GM12878 (cell line): ENCODE measurements around the gene ZNF678. TPM values are rescaled to one million over a fixed set of nuclear protein-coding genes. Genes with fewer than 3 reads are reported as not detected.

Source experiments
- ATAC-seq: fragments of 200-7000 bp; cut with Tn5 transposase; 3 replicates; pipeline ENCODE4 v1.9.1; 2020; ENCODE audit warnings: mild to moderate bottlenecking, moderate library complexity
- BruUV-seq: library from RNA; stranded (reverse); fragments of 400-500 nt; replicated peaks from 2 replicates; lab custom pipeline; 2021; lab: Mats Ljungman, UMichigan
- CTCF ChIA-PET: fragments of 300-600 bp; sonication (Branson Sonifier 250); formaldehyde crosslinking; extraction: SDS; loops from one replicate; lab custom pipeline; 2021; ENCODE audit warnings: inconsistent platforms; lab: Yijun Ruan, JAX
- POLR2A ChIA-PET: fragments of 350-600 bp; formaldehyde crosslinking; extraction: SDS; loops from one replicate; lab custom pipeline; 2021; ENCODE audit warnings: inconsistent platforms; lab: Charles Lee
- RAD21 ChIA-PET: fragments of 300-600 bp; sonication (Branson Sonifier 250); formaldehyde crosslinking; loops from one replicate; lab custom pipeline; 2023; ENCODE audit warnings: antibody characterized with exemption; ENCODE audit not compliant: unreplicated experiment; lab: Charles Lee
- SMC1A ChIA-PET: fragments of 300-600 bp; sonication (Branson Sonifier 250); formaldehyde crosslinking; loops from one replicate; lab custom pipeline; 2023; ENCODE audit not compliant: unreplicated experiment, uncharacterized antibody; lab: Charles Lee
- DNase-seq: peaks from one replicate; pipeline ENCODE4 v3.0.0-alpha.2; 2011; ENCODE audit warnings: low read depth, low spot score
- FAIRE-seq: peaks from 3 replicates; lab custom pipeline; 2011; peaks lifted over from hg19 to GRCh38; lab: Jason Lieb, UNC
- H2AFZ ChIP-seq: 2 replicates; pipeline ENCODE4 v1.6.0; 2011; ENCODE audit warnings: low read depth, low read length, control low read depth; ENCODE audit not compliant: control insufficient read depth
- H3K27ac ChIP-seq: 2 replicates; pipeline ENCODE4 v1.5.1; 2011; ENCODE audit warnings: control low read depth; ENCODE audit not compliant: control insufficient read depth, insufficient read depth
- H3K27me3 ChIP-seq, 2 experiments: replicated peaks in 1 of 2; 2 replicates each; pipeline versions ENCODE4 v1.6.0 to v1.6.1; 2011; ENCODE audit warnings: low read length in 1 of 2; ENCODE audit not compliant: control insufficient read depth in 2 of 2, insufficient read depth in 2 of 2
- H3K36me3 ChIP-seq, 2 experiments: 2 replicates each; pipeline ENCODE4 v1.5.1; 2011; ENCODE audit warnings: low read length in 1 of 2; ENCODE audit not compliant: control insufficient read depth in 2 of 2, insufficient read depth in 2 of 2
- H3K4me1 ChIP-seq: 2 replicates; pipeline ENCODE4 v1.6.1; 2011; ENCODE audit warnings: mild to moderate bottlenecking, low read length, moderate library complexity, mixed read lengths; ENCODE audit not compliant: control insufficient read depth, insufficient read depth
- H3K4me2 ChIP-seq: 2 replicates; pipeline ENCODE4 v1.6.0; 2011; ENCODE audit warnings: control low read depth; ENCODE audit not compliant: control insufficient read depth, insufficient read depth
- H3K4me3 ChIP-seq: fragments of 200-600 bp; sonication (generic); 2 replicates; pipeline ENCODE4 v1.5.1; 2016
- H3K79me2 ChIP-seq: 2 replicates; pipeline ENCODE4 v1.6.0; 2011; ENCODE audit warnings: low read length; ENCODE audit not compliant: control insufficient read depth, insufficient read depth
- H3K9ac ChIP-seq: 2 replicates; pipeline ENCODE4 v1.8.0; 2011; ENCODE audit warnings: low read length, control low read depth, mixed read lengths; ENCODE audit not compliant: control insufficient read depth, insufficient read depth
- H3K9me3 ChIP-seq: replicated peaks from 3 replicates; pipeline ENCODE4 v1.5.1; 2011; ENCODE audit warnings: mild to moderate bottlenecking, low read length; ENCODE audit not compliant: control insufficient read depth, insufficient read depth
- H4K20me1 ChIP-seq: 2 replicates; pipeline ENCODE4 v1.6.0; 2011; ENCODE audit not compliant: control insufficient read depth, insufficient read depth
- BACH1 ChIP-seq: fragments of 450-650 bp; IDR thresholded peaks from 2 replicates; pipeline ENCODE4 v1.6.1; 2017; ENCODE audit warnings: mild to moderate bottlenecking, borderline replicate concordance
- CBFB ChIP-seq: IDR thresholded peaks from 2 replicates; pipeline ENCODE4 v1.6.1; 2016; ENCODE audit warnings: antibody characterized with exemption, low read depth
- CBX3 ChIP-seq: fragments of 200-600 bp; sonication (generic); IDR thresholded peaks from 2 replicates; pipeline ENCODE4 v1.6.1; 2016; ENCODE audit warnings: low read depth, borderline replicate concordance
- E4F1 ChIP-seq: fragments of 450-650 bp; IDR thresholded peaks from 2 replicates; pipeline ENCODE4 v1.6.1; 2018; ENCODE audit warnings: borderline replicate concordance, mild to moderate bottlenecking; ENCODE audit not compliant: partially characterized antibody
- EED ChIP-seq: sonication (generic); IDR thresholded peaks from 2 replicates; pipeline ENCODE4 v1.6.1; 2016; ENCODE audit warnings: antibody characterized with exemption, low read depth
- EGR1 ChIP-seq, 2 experiments: IDR thresholded peaks; 1 replicate in 1 of 2; 2 replicates in 1 of 2; pipeline ENCODE4 v1.6.1; 2011 to 2012; ENCODE audit warnings: low read depth in 2 of 2, low read length in 2 of 2, borderline replicate concordance in 1 of 2, mild to moderate bottlenecking in 1 of 2, moderate library complexity in 1 of 2
- EP300 ChIP-seq, 2 experiments: fragments of 150-350 bp in 1 of 2; IDR thresholded peaks; 2 replicates each; pipeline ENCODE4 v1.6.1; 2011 to 2012; ENCODE audit warnings: low read depth in 2 of 2, low read length in 2 of 2, borderline replicate concordance in 1 of 2, improper control_type of control experiment in 1 of 2, inconsistent platforms in 1 of 2; ENCODE audit not compliant: control insufficient read depth in 1 of 2
- HDAC2 ChIP-seq: fragments of 200-600 bp; sonication (generic); IDR thresholded peaks from 2 replicates; pipeline ENCODE4 v1.6.1; 2017
- MAX ChIP-seq: IDR thresholded peaks from 2 replicates; pipeline ENCODE4 v1.6.1; 2012; ENCODE audit warnings: low read depth, low read length, improper control_type of control experiment
- NFYB ChIP-seq: IDR thresholded peaks from 2 replicates; pipeline ENCODE4 v1.6.1; 2011; ENCODE audit warnings: low read depth, mild to moderate bottlenecking, low read length, improper control_type of control experiment, moderate library complexity; ENCODE audit not compliant: insufficient read depth
- NRF1 ChIP-seq: conservative IDR thresholded peaks from 2 replicates; pipeline ENCODE4 v1.6.1; 2011; ENCODE audit warnings: mild to moderate bottlenecking, low read depth, low read length, improper control_type of control experiment
- PBX3 ChIP-seq: IDR thresholded peaks from 2 replicates; pipeline ENCODE4 v1.6.1; 2011; ENCODE audit warnings: mild to moderate bottlenecking, low read depth, low read length, moderate library complexity; ENCODE audit not compliant: insufficient replicate concordance
- PRDM15 ChIP-seq: fragments of 450-650 bp; formaldehyde crosslinking; IDR thresholded peaks from 2 replicates; pipeline ENCODE4 v1.4.0; 2020; ENCODE audit warnings: mild to moderate bottlenecking, moderate library complexity
- RCOR1 ChIP-seq: conservative IDR thresholded peaks from 2 replicates; pipeline ENCODE4 v1.6.1; 2012; ENCODE audit warnings: low read depth, low read length, improper control_type of control experiment
- ZBED1 ChIP-seq: IDR thresholded peaks from 2 replicates; pipeline ENCODE4 v1.6.1; 2016; ENCODE audit warnings: borderline replicate concordance
- WGBS: methylation state at CpG from one replicate; pipeline ENCODE4 v1.1.6; 2016; ENCODE audit warnings: low lambda C conversion rate; ENCODE audit not compliant: insufficient replicate concordance, insufficient coverage; ENCODE audit errors: missing lambda C conversion rate; 5-methylcytosine and 5-hydroxymethylcytosine counted together
- in situ Hi-C: fragments of 300-500 bp; cut with MboI; formaldehyde crosslinking; loops from 9 replicates; pipeline ENCODE4 v1.14.3; 2018; ENCODE audit warnings: mixed read lengths
- intact Hi-C: fragments of 100-400 bp; cut with micrococcal nuclease; formaldehyde crosslinking; loops from one replicate; pipeline ENCODE4 v1.14.2; 2022; ENCODE audit not compliant: unreplicated experiment
- polyA plus RNA-seq, 11 experiments: library from polyadenylated mRNA; depleted of rRNA in 4 of 11; unstranded in 6 of 11; stranded (reverse) in 5 of 11; fragments of >200 nt; fragmentation: Nextera tagmentation in 4 of 11; fragmentation: Illumina TruSeq in 1 of 11; extraction: Ambion mirVana in 4 of 11; extraction: Trizol in 1 of 11; gene quantifications; 1 replicate in 1 of 11; 2 replicates in 10 of 11; pipeline versions ENCODE4 v1.2.1 to v1.2.3, GENCODE V29; 2011 to 2016; ENCODE audit warnings: inconsistent platforms in 2 of 11, missing spikeins in 2 of 11, low read depth in 1 of 11
- total RNA-seq, 4 experiments: library from RNA; depleted of rRNA in 3 of 4; stranded (reverse); fragments of >200 nt in 3 of 4; fragmentation: Illumina TruSeq in 1 of 4; extraction: Trizol in 1 of 4; gene quantifications; 2 replicates each; pipeline versions ENCODE4 v1.2.1 to v1.2.3, GENCODE V29; 2013 to 2021

Gene ZNF678
- total and polyA plus RNA-seq, 10 of the 15 experiments (the other 5 are each of a cell fraction or from before 2014, with no cell fraction given) = 1.4 to 10.4 (median 3.5) TPM

GRCh38 chr1:227621211-227621610 is 57.9 kb downstream of the ZNF678 start:
- no peak for FAIRE-seq
- Histone ChIP-seq H3K9ac (no peak overlapping the region), H2AFZ (no peak overlapping the region), H3K27ac (no peak overlapping the region), H3K4me1 (no peaks in the 10 kb centered on the region), H3K9me3 (peaks cover 10% of the 10 kb centered on the region; the same call in 2 of the 3 replicates), H3K4me3 (no peak overlapping the region), H3K79me2 (no peaks in the 10 kb centered on the region), H3K4me2 (no peak overlapping the region), H3K36me3 (no peaks in the 10 kb centered on the region), H3K27me3 (no peaks in the 10 kb centered on the region), H4K20me1 (no peaks in the 10 kb centered on the region)
- ChIA-PET SMC1A (interaction anchor here (0.6 kb wide), 1 partner anchor 186 kb away, joined by 3 read pairs; no protein-coding TSS in a partner anchor), CTCF (no interaction called here), POLR2A (no interaction called here), RAD21 (no interaction called here)
- in situ Hi-C loops = no loop called here
- ATAC-seq = no peak
- 100% methylated on average over 1 of the region's 1 CpG for WGBS
- no peak for DNase-seq
- BruUV-seq = no TSS peak
- intact Hi-C loops = no loop called here
- TF ChIP-seq EP300 (IDR thresholded peaks at IDR 0.05; ENCODE audit: borderline replicate concordance in 1 of 2, control insufficient read depth in 1 of 2, low read depth in 2 of 2, low read length in 2 of 2) (no peak), NFYB (no peak), NRF1 (no peak), CBFB (no peak), PRDM15 (no peak), RCOR1 (no peak), ZBED1 (no peak), MAX (no peak), EED (no peak), BACH1 (no peak), E4F1 (no peak), PBX3 (no peak), EGR1 (IDR thresholded peaks at IDR 0.05; ENCODE audit: borderline replicate concordance in 1 of 2, low read depth in 2 of 2, low read length in 2 of 2) (no peak), CBX3 (no peak), HDAC2 (no peak)
